NCI-H2196 (cell line): ENCODE data around the gene AHSG.
"Not testable (repeated sequence)": the region's sequence is repeated elsewhere in the genome, so short reads cannot be mapped to it uniquely, and the experiment has no call there.

Experiments
- DNase-seq: peaks from one replicate; lab custom pipeline; 2025; ENCODE audit not compliant: unreplicated experiment; lab: John Stamatoyannopoulos, UW

The AHSG gene, protein sequence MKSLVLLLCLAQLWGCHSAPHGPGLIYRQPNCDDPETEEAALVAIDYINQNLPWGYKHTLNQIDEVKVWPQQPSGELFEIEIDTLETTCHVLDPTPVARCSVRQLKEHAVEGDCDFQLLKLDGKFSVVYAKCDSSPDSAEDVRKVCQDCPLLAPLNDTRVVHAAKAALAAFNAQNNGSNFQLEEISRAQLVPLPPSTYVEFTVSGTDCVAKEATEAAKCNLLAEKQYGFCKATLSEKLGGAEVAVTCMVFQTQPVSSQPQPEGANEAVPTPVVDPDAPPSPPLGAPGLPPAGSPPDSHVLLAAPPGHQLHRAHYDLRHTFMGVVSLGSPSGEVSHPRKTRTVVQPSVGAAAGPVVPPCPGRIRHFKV

DNA sequence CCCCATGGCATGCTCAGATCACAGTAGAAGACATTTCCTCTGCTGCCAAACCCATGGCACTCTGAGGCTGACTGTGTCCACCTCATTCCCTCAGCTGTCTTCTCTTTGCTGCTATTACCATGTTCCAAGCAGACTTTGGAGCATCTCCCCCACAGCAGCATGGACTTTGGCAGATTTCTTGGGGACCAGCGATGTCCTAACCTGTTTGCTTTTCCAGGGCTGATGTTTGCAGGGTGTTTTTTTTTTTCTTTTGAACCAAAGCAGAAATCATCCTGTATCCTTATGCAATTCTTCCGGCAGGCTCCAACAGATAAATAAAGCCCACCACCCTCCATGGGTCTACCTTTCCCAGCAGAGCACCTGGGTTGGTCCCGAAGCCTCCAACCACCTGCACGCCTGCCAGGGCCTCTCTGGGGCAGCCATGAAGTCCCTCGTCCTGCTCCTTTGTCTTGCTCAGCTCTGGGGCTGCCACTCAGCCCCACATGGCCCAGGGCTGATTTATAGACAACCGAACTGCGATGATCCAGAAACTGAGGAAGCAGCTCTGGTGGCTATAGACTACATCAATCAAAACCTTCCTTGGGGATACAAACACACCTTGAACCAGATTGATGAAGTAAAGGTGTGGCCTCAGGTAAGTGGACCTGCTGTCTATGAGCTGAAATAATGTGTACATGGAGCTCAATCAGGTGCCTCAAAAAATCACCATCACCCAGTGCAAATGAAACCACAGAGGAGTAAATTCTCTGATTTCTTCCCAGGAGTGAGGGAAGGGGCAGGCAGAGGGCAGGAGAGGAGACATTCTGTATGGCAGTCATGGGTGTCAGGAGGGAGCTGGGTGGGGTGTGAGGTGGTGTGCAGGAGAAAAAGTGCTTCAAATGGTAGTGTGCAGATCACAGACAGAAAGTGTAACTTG is at the start of gene AHSG:
TSS of gene AHSG (plus strand) at position 340 of the 916 bp plus-strand sequence. CDS start at position 422, 82 bp downstream.
- DNase-seq, result no peak

DNA sequence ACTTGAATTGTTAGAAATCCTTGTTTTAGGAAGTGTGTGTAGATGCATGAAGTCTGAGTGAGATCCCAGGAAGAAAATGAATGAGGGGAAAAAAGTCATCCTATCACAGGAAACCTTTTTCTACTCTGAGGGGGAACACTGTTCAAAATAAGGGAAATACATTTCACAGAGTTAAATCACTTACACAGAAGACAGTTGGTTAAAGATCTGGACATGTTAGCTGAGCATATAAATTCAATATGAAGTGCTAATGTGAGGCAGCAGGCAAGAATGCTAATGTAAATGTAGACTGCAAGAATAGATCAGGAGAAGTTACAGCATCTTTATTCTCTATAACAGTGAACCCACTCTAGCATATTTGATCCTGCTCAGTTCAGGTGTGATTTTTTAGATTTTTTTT is 48.3 kb upstream of the AHSG start:
- no peak for DNase-seq

DNA sequence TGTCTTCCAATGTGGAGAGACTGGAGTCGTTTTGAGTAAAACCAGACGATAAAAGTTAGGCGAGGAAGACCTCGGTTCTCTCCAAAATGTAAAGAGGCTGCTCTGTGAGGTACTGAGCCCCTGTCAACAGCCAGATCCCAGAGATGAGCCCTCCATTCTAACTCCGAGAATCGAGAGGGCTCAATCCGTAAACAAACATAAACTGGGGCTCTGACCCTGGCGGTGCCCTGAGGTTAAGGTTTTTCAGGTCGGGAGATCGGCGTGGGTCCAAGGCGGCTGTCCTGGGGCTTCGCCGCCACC is 46.1 kb upstream of the AHSG start:
- DNase-seq, result peak; percentile 60

DNA sequence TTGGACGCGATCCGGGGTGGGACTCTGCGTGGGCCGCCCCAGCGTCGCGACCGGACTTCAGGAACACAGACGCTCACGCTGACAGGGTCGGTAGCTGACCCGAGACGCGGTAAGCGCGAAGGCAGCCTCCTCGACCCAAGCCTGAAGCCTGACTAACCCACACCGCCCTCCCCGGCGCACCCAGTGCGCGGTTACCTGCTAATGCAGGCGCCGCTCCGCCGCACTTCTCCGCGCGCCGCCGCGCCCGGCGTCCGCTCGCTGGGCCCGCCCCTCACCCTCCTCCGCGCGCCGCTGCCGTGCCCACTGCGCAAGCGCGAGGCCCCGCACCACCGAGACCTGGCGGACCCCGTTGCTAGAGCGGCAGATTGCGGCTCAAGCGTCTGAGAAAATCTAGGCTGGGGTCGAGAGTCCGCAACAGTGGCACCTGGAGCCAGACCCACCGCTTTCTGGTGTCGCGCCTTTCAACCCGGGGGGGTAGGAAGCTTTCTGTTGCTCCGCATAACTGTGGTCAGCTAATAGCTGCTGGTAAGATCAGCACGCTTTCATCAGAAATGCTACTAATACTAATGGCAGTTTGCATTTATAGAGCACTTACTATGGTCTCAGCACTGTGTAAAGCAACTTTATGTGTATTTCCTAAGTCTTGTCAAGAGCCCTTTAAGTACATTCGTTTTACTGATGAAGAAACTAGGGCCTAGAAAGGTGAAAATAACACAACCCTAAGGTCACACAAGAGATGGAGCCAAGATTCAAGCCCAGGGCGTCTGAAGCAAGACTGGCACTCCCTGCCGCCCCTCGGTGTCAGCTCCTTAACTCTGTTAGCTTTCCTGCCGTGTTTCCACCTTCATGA is 45.6 kb upstream of the AHSG start, which contains the start of gene TBCCD1:
TSS of gene TBCCD1 (minus strand) at position 268 of the 850 bp plus-strand sequence. CDS start 3,010 bp downstream, outside the sequence.
- peak; percentile 98 for DNase-seq

DNA sequence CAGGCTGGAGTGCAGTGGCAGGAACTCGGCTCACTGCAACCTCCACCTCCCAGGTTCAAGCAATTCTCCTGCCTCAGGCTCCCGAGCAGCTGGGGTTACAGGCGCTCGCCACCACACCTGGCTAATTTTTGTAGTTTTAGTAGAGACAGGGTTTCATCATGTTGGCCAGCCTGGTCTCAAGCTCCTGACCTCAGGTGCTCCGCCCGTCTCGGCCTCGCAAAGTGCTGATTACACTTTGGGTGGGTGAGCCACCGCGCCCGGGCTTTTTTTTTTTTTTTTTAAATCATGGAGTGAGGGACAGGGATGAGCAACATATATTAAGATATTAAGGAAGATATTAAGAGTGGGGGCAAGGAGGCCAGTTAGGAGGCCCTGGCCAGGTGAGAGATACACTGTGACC is 43.5 kb upstream of the AHSG start:
- not testable (repeated sequence) for DNase-seq

DNA sequence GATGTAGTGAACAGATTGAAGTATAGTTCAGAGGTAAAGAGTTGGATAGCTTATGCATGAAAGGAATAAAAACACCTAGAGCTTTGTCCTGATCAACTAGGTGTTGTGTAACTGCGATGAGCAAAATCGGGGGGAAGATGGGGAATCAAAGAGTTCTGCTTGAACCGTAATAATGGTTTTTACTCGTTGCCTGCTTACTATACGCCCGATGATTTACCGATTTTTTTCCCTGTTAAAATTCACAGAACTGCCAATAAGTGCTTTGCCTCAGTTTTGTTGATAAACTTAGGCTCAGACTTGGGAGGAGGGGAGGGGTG is 43.1 kb upstream of the AHSG start:
- DNase-seq, result no peak

DNA sequence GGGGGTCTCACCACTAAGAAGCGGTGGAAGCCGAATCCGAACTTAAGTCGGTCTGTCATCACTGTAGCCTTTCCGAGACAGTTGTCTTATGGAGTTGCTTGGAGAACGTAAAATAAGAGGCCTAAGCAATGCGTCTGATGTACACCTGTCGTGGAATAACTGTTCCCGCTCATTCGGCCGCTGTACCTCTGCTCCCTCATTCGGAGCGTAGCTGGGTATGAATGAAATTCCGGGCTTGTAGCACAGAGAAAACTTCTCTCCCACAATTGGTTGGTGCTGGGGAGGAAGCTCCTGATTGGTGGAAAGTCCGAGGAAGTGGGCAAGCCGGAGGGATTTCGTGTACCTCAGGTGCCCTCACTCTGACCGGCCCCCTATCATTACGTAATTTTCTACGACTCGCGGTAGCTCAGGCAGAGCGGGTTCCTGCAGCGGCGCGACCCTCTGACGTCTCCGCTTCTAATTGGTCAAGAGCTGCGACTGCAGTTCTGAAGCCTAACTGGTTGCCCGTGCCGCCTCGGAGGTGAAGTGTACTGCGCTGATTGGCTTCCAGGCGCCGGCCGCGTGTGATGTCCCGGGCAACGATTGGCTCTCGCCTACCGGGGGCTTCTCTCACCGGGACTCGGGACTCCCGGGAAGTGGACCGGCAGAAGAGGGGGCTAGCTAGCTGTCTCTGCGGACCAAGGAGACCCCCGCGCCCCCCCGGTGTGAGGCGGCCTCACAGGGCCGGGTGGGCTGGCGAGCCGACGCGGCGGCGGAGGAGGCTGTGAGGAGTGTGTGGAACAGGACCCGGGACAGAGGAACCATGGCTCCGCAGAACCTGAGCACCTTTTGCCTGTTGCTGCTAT is 42.5 kb upstream of the AHSG start, which contains the start of gene DNAJB11:
TSS of gene DNAJB11 (plus strand) at position 625 of the 845 bp plus-strand sequence. CDS start at position 803, 178 bp downstream.
- DNase-seq, result peak; percentile 100

DNA sequence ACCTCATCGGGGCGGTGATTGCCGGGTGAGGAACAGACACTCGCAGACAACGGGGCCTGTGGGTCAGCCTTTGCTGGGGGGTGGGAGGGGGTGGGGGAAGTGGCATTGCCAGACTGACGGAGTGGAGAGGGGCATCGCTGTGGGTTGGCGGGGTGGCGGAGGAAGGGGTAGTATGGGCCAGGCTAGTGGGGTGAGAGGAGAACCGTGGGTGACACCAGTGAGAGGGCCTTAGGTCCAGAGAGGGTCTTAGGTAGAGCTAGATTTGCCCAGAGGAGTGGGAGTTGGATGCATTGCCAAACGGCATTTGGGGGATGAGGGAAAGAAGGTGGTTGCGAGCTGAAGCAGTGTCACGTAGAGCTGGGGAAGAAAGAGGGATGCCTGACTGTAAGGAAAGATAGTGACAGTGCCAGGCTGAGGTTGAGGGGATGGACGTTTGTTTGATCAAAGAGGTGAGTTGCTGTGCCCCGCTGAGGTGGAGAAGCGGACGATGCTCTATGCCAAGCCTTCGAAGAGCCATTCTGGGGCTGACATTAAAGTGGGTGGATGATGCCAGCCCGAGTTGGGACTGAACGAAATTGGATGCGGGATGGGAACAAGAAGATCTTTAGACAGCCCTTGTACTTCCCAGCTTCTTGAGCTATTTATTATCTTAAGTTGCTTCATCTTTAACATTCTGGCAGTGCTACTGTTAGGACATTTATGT is 41.8 kb upstream of the AHSG start:
- no peak for DNase-seq

DNA sequence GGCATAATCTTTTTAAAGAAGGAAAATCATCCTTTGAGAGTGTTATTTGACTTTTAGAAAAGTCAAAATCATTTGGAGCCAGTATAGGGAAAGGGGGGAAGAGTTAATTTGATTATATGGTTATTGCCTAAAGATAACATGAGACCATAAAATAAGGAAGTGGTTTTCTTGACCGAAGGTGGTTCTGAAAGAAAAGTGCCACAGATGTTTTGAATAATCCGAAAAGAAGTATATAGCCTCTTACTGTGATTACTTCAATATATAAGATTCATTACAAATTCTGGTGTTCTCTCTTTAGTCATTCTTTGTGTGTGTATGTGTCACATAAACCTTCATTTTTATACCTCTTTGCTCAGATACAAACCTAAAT is 41.2 kb upstream of the AHSG start:
- no peak for DNase-seq

DNA sequence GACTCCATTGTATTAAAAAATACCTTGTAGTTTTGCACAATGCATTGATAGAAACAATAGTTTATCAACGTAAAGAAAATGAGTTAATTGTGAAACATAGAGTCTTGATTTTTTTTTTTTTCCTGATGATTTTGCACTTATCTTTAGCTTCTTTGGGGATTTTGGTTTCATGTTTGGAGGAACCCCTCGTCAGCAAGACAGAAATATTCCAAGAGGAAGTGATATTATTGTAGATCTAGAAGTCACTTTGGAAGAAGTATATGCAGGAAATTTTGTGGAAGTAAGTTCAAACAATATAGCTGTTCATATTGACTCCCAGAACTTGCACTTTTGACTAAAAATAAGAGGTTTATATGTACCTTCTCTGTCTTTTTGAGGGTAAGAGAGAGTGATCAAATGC is 35.3 kb upstream of the AHSG start:
- no peak for DNase-seq

DNA sequence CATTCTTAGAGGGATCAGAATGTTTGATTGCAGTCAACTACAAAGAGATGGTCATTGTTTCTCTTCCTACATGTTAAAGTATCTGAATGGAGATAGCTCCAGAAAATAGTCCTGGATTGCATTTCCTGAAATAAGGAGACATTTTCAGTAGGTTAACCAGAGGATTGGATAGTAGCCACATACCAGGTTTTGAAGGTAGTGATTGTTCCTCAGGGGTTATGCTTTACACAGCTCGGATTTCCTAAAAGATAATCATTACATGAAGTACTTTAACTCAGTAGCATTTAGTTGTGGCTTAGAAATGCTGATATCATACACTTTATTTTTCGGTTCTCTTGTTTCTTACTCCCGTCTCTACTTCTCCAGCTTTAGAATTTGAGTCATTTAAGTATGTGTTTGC is 32.1 kb upstream of the AHSG start:
- DNase-seq, result no peak

DNA sequence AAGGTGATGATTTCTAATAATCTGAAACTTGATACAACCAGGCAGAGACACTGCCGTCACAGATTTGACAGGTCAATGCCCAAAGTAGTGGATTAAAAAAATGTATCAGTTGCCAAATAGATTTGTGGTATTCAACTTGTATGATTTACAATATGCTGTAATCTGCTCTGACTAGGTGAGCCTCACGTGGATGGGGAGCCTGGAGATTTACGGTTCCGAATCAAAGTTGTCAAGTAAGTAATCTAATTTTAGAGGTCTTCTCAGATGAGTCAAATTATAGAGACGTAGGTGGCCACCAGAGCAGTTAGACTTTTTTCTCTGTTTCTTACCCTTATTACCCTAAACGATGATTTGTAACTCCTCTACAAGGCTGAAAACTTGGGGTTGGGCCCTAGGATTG is 30.3 kb upstream of the AHSG start:
- DNase-seq, result no peak

DNA sequence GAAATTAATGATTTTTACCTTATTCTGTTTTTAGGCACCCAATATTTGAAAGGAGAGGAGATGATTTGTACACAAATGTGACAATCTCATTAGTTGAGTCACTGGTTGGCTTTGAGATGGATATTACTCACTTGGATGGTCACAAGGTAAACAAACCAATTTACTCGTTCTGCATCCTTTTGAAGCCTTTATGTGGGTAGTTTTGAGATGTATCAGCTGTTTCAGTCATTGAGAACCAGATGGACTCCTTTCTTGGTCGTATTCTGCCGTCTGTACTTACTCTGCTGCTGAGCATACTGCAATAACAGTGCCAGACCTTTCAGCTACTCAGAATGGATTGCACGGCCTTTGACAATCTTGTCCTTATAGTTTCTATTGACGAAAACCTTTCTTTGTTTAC is 29.0 kb upstream of the AHSG start:
- DNase-seq, result no peak

DNA sequence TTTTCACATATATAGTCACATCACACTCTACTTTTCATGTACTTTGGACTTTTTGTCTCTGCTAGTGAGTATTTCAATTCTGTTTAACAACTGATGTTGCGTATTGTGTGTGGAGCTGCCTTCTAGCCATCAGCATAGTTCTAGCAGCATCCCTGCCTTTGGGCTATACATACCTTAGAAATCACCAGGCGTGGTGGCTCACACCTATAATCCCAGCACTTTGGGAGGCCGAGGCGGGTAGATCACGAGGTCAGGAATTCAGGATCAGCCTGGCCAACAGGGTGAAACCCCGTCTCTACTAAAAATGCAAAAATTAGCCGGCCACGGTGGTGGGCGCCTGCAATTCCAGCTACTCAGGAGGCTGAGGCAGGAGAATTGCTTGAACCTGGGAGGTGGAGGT is 26.6 kb upstream of the AHSG start:
- not testable (repeated sequence) for DNase-seq

DNA sequence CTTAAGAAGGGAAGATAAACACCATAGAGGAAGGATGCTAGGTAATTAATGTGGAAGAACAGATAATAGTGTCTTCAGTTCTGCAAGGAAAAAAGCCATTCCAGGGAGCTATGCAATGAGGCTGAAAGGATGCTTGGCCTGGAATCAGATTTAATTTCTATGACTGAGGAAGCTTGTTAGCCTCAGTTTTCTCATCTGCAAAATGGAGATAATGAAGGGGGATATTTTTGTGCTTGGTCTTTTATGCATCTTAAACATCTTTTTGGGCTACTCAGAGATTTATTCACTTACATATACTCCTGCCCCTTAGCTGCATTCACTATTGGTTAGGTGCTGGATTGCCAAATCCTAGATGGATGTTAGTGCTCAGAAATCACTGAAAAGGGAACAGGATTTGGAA is 25.7 kb upstream of the AHSG start:
- no peak for DNase-seq

DNA sequence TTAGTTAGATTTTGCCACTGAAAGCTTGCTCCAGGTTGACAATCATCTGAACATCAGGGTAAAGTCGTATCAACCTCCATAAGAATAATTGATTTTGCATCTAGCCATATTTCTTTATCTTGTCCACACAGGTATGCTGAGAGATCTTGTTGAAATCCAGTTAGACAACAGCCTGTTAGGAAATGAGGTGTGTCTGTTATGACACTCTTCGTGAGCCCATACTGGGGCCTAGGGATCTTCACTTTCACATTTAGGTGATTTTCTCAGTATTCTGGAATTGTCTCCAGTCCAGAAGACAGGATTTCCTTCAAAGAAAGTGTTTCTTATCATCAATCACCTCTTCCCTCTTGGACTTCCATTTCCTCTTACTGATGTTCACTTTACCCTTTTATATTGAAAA is 24.2 kb upstream of the AHSG start:
- DNase-seq, result no peak

DNA sequence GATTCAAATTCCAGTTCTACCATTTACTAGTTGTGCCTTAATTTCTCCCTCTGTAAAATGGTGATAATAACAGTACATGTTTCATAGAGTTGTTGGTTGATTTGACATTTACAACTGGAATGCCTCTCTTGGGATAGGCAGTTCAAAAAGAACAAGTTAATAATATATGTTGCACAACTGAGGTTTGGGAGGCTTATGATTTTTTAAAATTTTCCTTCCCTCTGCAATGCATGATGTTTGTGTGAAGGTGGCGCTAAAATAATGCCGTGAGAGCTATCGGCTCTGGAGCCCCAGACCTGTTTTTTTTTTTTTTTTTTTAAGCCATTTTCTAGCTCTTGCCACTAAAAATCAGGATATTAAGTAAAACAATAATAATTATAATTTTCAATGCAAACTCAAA is 23.7 kb upstream of the AHSG start:
- DNase-seq, result no peak

DNA sequence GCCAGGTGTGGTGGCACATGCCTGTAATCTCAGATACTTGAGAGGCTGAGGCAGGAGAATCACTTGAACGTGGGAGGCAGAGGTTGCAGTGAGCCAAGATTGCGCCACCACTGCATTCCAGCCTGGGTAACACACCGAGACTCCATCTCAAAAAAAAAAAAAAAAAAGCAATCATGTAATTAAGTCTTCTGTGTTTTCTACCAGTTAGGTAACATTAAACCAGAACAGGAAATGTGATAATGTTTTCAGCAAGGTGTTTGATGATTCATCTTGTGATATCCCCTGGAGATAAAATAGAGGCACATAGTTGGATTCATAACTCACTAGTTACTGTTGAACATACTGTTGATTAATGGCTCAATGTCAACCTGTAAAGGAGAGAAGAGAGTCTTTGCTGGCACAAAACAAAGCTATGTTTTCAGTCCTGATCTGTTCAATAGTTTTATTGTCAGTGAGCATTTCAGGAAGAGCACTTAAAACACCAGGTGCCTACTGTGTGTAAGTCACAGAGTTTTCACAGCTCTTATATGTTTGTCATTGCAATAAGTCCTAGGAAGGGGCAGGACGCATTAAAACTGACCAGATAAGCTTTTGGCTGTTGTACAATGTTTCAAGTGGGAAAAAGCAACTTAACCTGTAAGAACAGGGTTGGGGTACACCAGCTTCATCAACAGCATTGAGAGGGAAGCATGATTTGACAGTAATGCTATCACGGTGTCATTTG is 22.8 kb upstream of the AHSG start:
- DNase-seq, result peak; percentile 51

DNA sequence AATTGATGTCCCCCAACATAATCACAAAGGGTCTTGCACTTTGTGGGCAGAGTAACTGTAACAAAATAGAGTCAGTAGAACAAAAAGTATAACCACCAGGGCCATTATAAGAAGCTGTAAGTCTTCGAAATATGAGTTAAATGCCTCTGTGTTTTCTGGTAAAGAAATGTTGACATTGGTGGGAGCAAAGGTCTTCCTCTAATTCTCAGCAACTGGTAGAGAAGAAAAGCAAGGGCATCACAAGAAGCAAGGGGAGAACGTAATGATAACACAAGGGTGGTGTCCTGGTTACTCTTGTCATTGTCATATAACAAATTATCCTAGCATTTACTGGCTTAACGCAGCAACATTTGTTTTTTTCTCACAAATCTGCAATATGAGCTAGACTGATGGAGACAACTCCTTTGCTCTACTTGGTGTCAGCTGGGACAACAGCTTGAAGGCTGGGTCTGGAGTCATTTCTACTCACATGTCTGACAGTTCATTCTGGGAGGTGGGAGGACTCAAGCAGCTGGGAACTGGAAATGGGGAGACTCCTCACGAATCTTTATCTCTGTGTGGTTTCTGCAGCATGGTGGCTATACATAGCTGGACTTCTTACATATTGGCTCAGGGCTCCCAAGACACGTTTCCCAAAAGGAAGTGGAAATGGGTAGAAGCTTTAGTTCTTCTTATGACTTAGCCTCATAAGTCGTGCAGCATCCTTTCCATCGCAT is 22.1 kb upstream of the AHSG start:
- DNase-seq, result no peak
